SK-N-SH treated with all-trans-retinoic acid at 6 μM for 48 hours (cell line): ENCODE measurements around the gene RRP36.

Experiments
- ATAC-seq: fragments of 200-7000 bp; cut with Tn5 transposase; 3 replicates; pipeline ENCODE4 v1.9.1; 2020; ENCODE audit warnings: mild to moderate bottlenecking, moderate library complexity
- ARNTL ChIP-seq: fragments of 450-650 bp; formaldehyde crosslinking; IDR thresholded peaks from 2 replicates; pipeline ENCODE4 v1.5.0; 2020; ENCODE audit warnings: low read depth, mild to moderate bottlenecking, moderate library complexity, borderline replicate concordance
- BACH2 ChIP-seq: fragments of 250-450 bp; sonication (Bioruptor Pico); IDR thresholded peaks from 2 replicates; pipeline ENCODE4 v1.9.0; 2021; ENCODE audit warnings: mild to moderate bottlenecking, borderline replicate concordance
- CSDC2 ChIP-seq: fragments of 250-450 bp; sonication (Bioruptor Pico); IDR thresholded peaks from 2 replicates; pipeline ENCODE4 v1.5.0; 2020; ENCODE audit warnings: mild to moderate bottlenecking, moderate library complexity
- ESRRG ChIP-seq: fragments of 250-450 bp; sonication (Bioruptor Pico); IDR thresholded peaks from 2 replicates; pipeline ENCODE4 v1.6.1; 2021; ENCODE audit warnings: mild to moderate bottlenecking
- ISL1 ChIP-seq: fragments of 250-450 bp; sonication (Bioruptor Pico); IDR thresholded peaks from 2 replicates; pipeline ENCODE4 v2.1.2; 2022; ENCODE audit warnings: mild to moderate bottlenecking, moderate library complexity
- OSR1 ChIP-seq: fragments of 250-450 bp; sonication (Bioruptor Pico); IDR thresholded peaks from 2 replicates; pipeline ENCODE4 v1.8.0; 2022; ENCODE audit warnings: moderate library complexity, mild to moderate bottlenecking, inconsistent platforms
- PPARA ChIP-seq: fragments of 250-450 bp; sonication (Bioruptor Pico); IDR thresholded peaks from 2 replicates; pipeline ENCODE4 v1.5.0; 2020; ENCODE audit warnings: mild to moderate bottlenecking, borderline replicate concordance
- RARB ChIP-seq: fragments of 250-450 bp; sonication (Bioruptor Pico); IDR thresholded peaks from 2 replicates; pipeline ENCODE4 v1.8.0; 2021; ENCODE audit warnings: mild to moderate bottlenecking, moderate library complexity
- SNAI2 ChIP-seq: fragments of 250-450 bp; sonication (Bioruptor Pico); IDR thresholded peaks from 2 replicates; pipeline ENCODE4 v1.5.0; 2020; ENCODE audit warnings: mild to moderate bottlenecking, moderate library complexity
- TCF4 ChIP-seq: fragments of 250-450 bp; sonication (Bioruptor Pico); IDR thresholded peaks from 2 replicates; pipeline ENCODE4 v1.8.0; 2021; ENCODE audit warnings: mild to moderate bottlenecking, moderate library complexity, borderline replicate concordance
- TOX ChIP-seq: fragments of 250-450 bp; sonication (Bioruptor Pico); IDR thresholded peaks from 2 replicates; pipeline ENCODE4 v1.8.0; 2021; ENCODE audit warnings: mild to moderate bottlenecking, moderate library complexity, borderline replicate concordance
- ZC3H10 ChIP-seq: fragments of 250-450 bp; sonication (Bioruptor Pico); IDR thresholded peaks from 2 replicates; pipeline ENCODE4 v1.5.1; 2021; ENCODE audit warnings: mild to moderate bottlenecking, moderate library complexity
- ZFP3 ChIP-seq: fragments of 250-450 bp; sonication (Bioruptor Pico); IDR thresholded peaks from 2 replicates; pipeline ENCODE4 v1.5.0; 2020; ENCODE audit warnings: mild to moderate bottlenecking, moderate library complexity
- ZFP30 ChIP-seq: fragments of 450-650 bp; formaldehyde crosslinking; IDR thresholded peaks from 2 replicates; pipeline ENCODE4 v1.5.0; 2022; ENCODE audit warnings: mild to moderate bottlenecking, moderate library complexity
- ZNF565 ChIP-seq: fragments of 450-650 bp; formaldehyde crosslinking; conservative IDR thresholded peaks from 2 replicates; pipeline ENCODE4 v1.5.0; 2020; ENCODE audit warnings: low read depth, mild to moderate bottlenecking, moderate library complexity
- ZNF70 ChIP-seq: fragments of 450-650 bp; formaldehyde crosslinking; IDR thresholded peaks from 2 replicates; pipeline ENCODE4 v1.5.0; 2020; ENCODE audit warnings: mild to moderate bottlenecking, moderate library complexity
- ZNF8 ChIP-seq: fragments of 450-650 bp; formaldehyde crosslinking; IDR thresholded peaks from 2 replicates; pipeline ENCODE4 v1.5.0; 2020; ENCODE audit warnings: mild to moderate bottlenecking, moderate library complexity
- TF ChIP-seq, protein P1 (sequence below): fragments of 250-450 bp; sonication (Bioruptor Pico); IDR thresholded peaks from 2 replicates; pipeline ENCODE4 v1.8.0; 2020; ENCODE audit warnings: mild to moderate bottlenecking, moderate library complexity, borderline replicate concordance
- TF ChIP-seq, protein P2 (sequence below): fragments of 250-450 bp; sonication (Bioruptor Pico); IDR thresholded peaks from 2 replicates; pipeline ENCODE4 v1.5.1; 2020; ENCODE audit warnings: low read depth, mild to moderate bottlenecking, moderate library complexity
- TF ChIP-seq, protein P3 (sequence below): fragments of 250-450 bp; sonication (Bioruptor Pico); IDR thresholded peaks from 2 replicates; pipeline ENCODE4 v1.5.1; 2021; ENCODE audit warnings: mild to moderate bottlenecking, moderate library complexity

The RRP36 gene

DNA sequence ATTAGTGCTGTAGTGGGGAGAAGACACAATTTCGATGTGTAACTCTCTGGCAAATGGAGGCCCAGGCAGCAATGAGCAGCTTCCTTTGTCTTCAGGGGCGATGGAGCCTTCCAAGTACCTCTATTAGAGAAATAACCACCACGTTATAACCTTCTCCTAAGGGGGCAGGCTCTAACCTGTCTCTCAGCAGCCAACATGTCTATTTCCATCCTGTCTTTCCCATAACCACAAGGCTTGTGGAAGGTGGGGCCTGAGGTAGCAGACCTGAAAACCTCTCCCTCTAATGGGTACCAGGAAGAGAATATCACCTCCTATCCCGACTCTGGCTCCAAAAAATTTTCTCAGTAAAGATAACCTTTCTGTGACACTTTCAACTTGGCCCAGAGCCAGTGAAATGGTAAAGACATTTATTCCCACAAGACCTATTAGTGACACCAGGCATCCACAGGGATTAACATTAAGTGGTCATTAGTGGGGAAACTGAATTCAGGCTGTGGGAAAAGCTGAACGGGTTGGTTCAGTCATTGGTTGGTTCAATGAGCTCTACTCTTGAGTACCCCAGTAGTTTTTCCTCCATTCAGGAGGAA lies 46.4 kb upstream of the RRP36 start:
- TF ChIP-seq ARNTL (CRISPR knock-in tag) = no peak
- no peak for TF ChIP-seq TOX (CRISPR knock-in tag)
- ATAC-seq = no peak

DNA sequence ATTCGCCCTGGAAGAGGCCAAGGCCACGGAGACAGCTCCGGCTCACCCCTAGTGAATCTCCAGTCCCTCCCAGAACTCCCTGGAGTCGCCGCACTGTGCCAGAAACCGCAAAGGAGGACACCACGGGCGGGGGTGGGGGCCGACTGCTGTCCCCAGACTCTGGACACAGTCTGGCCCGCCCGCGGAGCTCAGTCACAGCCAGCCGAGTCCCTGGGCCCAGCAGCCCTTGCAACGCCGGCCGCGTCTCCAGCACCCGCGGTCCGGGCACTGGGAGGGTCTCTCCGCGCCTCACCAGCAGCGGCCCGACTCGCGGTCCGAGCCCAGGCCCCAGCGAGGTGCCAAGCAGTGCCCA lies 43.0 kb upstream of the RRP36 start:
- ATAC-seq = peak; percentile 56
- TF ChIP-seq, protein P1, sequence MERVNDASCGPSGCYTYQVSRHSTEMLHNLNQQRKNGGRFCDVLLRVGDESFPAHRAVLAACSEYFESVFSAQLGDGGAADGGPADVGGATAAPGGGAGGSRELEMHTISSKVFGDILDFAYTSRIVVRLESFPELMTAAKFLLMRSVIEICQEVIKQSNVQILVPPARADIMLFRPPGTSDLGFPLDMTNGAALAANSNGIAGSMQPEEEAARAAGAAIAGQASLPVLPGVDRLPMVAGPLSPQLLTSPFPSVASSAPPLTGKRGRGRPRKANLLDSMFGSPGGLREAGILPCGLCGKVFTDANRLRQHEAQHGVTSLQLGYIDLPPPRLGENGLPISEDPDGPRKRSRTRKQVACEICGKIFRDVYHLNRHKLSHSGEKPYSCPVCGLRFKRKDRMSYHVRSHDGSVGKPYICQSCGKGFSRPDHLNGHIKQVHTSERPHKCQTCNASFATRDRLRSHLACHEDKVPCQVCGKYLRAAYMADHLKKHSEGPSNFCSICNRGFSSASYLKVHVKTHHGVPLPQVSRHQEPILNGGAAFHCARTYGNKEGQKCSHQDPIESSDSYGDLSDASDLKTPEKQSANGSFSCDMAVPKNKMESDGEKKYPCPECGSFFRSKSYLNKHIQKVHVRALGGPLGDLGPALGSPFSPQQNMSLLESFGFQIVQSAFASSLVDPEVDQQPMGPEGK (CRISPR knock-in tag) = no peak
- TF ChIP-seq OSR1 (CRISPR knock-in tag) (no peak), ZFP3 (CRISPR knock-in tag) (no peak), ZNF8 (no peak), ZNF70 (CRISPR knock-in tag) (no peak), PPARA (CRISPR knock-in tag) (no peak), ZNF565 (CRISPR knock-in tag) (no peak), SNAI2 (CRISPR knock-in tag) (no peak), ZFP30 (no peak), ISL1 (CRISPR knock-in tag) (no peak)
- TF ChIP-seq, protein P2, sequence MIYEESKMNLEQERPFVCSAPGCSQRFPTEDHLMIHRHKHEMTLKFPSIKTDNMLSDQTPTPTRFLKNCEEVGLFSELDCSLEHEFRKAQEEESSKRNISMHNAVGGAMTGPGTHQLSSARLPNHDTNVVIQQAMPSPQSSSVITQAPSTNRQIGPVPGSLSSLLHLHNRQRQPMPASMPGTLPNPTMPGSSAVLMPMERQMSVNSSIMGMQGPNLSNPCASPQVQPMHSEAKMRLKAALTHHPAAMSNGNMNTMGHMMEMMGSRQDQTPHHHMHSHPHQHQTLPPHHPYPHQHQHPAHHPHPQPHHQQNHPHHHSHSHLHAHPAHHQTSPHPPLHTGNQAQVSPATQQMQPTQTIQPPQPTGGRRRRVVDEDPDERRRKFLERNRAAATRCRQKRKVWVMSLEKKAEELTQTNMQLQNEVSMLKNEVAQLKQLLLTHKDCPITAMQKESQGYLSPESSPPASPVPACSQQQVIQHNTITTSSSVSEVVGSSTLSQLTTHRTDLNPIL (CRISPR knock-in tag) = no peak
- TF ChIP-seq, protein P3, sequence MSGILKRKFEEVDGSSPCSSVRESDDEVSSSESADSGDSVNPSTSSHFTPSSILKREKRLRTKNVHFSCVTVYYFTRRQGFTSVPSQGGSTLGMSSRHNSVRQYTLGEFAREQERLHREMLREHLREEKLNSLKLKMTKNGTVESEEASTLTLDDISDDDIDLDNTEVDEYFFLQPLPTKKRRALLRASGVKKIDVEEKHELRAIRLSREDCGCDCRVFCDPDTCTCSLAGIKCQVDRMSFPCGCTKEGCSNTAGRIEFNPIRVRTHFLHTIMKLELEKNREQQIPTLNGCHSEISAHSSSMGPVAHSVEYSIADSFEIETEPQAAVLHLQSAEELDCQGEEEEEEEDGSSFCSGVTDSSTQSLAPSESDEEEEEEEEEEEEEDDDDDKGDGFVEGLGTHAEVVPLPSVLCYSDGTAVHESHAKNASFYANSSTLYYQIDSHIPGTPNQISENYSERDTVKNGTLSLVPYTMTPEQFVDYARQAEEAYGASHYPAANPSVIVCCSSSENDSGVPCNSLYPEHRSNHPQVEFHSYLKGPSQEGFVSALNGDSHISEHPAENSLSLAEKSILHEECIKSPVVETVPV (CRISPR knock-in tag) = no peak
- TF ChIP-seq, all 23 proteins: peak for 0

DNA sequence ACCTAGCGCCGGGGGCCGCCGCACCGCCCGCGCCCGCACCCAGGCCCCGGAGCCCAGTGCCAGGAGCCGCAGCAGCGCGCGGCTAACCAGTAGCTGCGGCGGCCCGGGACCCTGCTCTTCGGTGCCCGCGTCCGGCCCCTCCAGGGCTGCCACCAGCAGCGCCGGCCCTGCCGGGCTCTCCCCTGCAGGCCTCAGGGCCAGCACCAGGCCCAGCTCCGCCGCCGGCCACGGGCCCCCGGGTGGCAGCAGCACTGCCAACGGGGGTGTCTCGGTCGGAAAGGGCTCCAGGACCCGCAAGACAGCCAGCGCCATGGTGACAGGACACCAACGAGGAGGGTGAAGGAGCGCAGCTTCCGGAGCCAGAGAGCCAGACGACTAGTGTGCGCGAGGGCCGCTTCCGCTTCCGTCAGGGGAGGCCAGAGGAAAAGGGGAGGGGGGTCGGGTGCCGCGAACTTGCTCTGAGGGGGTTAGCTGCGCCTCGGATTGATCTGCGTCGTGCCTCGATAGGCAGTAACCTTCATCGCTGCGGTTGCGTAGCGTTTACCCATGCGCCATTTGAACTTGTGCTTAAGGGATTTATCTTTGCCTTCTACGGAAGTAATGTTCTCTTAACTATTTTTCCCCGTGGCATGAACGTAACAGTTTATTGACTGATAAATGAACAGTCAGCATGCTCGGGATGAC lies 42.4 kb upstream of the RRP36 start, which contains the start of gene PEX6:
PEX6 (minus strand) TSS at position 343 of the 684 bp plus-strand sequence; CDS start at position 312, 31 bp downstream.
- TF ChIP-seq ISL1 (CRISPR knock-in tag) = no peak
- TF ChIP-seq BACH2 (CRISPR knock-in tag) = no peak
- no peak for TF ChIP-seq ESRRG
- TF ChIP-seq, protein P3 (CRISPR knock-in tag) = no peak
- TF ChIP-seq CSDC2 (CRISPR knock-in tag) = no peak
- TF ChIP-seq ZFP3 (CRISPR knock-in tag) = peak; percentile 35; the same call in 1 of the 2 replicates
- TF ChIP-seq, all 23 proteins: peak for 1
- ATAC-seq = peak; percentile 87

DNA sequence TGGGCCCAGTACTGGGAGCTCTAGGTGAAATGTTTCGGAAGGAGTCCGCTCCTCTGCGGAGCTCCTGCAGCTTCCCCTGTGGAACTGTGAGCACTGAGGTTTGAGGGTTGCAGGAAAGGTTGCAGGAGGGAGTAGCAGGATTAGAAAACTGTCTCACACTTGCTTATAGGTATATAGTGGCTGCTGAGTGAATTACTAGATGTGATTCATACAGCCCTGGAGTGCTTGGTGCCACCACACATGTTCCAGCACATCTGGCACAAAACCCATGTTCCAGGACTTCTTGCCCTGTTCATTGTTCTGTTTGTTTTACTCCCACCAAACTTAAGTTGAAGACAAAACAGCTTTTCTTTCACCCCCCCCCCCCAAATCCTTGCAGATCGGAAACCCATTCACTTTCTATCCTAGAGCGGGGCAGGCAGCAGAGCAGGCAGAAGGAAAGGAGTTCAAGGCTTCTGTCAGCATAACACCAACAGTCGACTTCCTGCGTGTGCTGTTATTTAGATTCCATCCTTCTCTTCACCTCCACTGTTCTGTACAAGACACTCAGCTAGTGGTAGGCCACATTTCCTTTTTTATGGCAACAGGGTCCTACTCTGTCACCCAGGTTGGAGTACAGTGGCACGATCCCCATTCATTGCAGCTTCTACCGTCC lies 41.8 kb upstream of the RRP36 start:
- TF ChIP-seq ZNF8 (no peak), ZC3H10 (CRISPR knock-in tag) (no peak), TOX (CRISPR knock-in tag) (no peak), RARB (CRISPR knock-in tag) (no peak), BACH2 (CRISPR knock-in tag) (no peak)
- ATAC-seq = peak; percentile 6

DNA sequence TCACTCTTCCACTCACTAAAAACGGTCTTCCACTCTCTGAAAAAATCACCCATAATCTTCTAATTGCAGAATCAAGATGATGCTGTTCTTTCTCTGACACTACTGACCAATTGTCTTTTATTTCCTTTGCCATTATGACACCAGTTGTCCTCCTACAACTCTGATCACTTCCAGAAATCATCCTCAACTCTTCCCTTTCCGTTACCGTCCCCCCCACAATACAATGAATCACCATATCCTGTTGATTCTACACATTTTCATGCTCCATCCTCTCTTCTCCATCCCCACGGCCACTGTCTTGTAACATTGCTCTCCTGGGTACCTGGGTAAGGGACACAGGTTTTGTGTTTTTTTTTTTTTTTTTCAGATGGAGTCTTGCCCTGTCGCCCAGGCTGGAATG lies 39.6 kb upstream of the RRP36 start:
- ATAC-seq = no peak
- TF ChIP-seq ZFP30 = no peak
- TF ChIP-seq RARB (CRISPR knock-in tag) = no peak
- TF ChIP-seq, protein P3 (CRISPR knock-in tag) = no peak
- no peak for TF ChIP-seq TCF4 (CRISPR knock-in tag)
- TF ChIP-seq, protein P2 (CRISPR knock-in tag) = no peak
- TF ChIP-seq ARNTL (CRISPR knock-in tag) = no peak
- TF ChIP-seq, protein P1 (CRISPR knock-in tag) = no peak
- TF ChIP-seq BACH2 (CRISPR knock-in tag) = no peak
